ENCODE data around the gene ZFAND2A.

DNA sequence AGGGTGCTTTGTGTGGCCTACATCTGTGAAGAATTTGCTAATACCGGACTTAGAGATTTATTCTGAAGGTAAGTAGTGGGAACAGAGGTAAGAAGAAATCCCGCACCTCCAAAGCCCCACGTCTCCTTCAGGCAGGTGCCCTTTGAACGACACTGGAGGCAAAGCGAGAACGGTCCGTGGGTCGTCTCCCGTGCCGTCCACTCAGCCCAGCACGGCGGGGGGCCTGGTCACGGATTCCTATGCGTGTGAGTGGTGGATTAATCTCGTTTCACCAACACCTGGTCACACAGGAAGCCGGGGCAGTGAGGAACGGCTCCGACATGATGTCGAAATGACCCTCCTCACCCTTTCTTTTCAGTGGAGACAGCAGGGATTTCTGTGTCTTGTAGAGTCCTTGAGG is 21.0 kb upstream of the ZFAND2A start:
- TF ChIP-seq, protein P1, sequence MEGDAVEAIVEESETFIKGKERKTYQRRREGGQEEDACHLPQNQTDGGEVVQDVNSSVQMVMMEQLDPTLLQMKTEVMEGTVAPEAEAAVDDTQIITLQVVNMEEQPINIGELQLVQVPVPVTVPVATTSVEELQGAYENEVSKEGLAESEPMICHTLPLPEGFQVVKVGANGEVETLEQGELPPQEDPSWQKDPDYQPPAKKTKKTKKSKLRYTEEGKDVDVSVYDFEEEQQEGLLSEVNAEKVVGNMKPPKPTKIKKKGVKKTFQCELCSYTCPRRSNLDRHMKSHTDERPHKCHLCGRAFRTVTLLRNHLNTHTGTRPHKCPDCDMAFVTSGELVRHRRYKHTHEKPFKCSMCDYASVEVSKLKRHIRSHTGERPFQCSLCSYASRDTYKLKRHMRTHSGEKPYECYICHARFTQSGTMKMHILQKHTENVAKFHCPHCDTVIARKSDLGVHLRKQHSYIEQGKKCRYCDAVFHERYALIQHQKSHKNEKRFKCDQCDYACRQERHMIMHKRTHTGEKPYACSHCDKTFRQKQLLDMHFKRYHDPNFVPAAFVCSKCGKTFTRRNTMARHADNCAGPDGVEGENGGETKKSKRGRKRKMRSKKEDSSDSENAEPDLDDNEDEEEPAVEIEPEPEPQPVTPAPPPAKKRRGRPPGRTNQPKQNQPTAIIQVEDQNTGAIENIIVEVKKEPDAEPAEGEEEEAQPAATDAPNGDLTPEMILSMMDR (IDR thresholded peaks at IDR 0.05): no peak
- TF ChIP-seq ZFX (IDR thresholded peaks at IDR 0.05; ENCODE audit: borderline replicate concordance): no peak

Data from 22Rv1 (cell line).